Thoracic aorta (tissue), 2 donors: ENCODE results near the gene NUP107. TPM values are rescaled to one million over a fixed set of nuclear protein-coding genes. Genes with fewer than 3 reads are reported as not detected.

Experiments used
- ATAC-seq: fragments of 150-250 bp; one replicate; pipeline ENCODE4 v1.8.0; 2017; ENCODE audit warnings: low read depth; ENCODE audit not compliant: insufficient number of reproducible peaks, low FRiP score
- DNase-seq: peaks from one replicate; pipeline ENCODE4 v3.0.0-alpha.2; 2020; ENCODE audit warnings: low spot score
- H3K27ac ChIP-seq, 2 donors: fragments of 200-600 bp; sonication (generic); 1 replicate in 1 of 2; 2 replicates in 1 of 2; pipeline ENCODE4 v1.5.1; 2016; ENCODE audit warnings: mild to moderate bottlenecking in 2 of 2, moderate library complexity in 2 of 2
- H3K27me3 ChIP-seq: fragments of 200-600 bp; sonication (generic); replicated peaks from 2 replicates; pipeline ENCODE4 v1.6.0; 2016; ENCODE audit warnings: mild to moderate bottlenecking; ENCODE audit not compliant: insufficient read depth
- H3K36me3 ChIP-seq: fragments of 200-600 bp; sonication (generic); one replicate; pipeline ENCODE4 v1.5.1; 2016
- H3K4me1 ChIP-seq, 2 donors: fragments of 200-600 bp; sonication (generic); 1 replicate in 1 of 2; 2 replicates in 1 of 2; pipeline versions ENCODE4 v1.5.1 to v1.6.0; 2016; ENCODE audit warnings: low read depth in 2 of 2, mild to moderate bottlenecking in 1 of 2; ENCODE audit not compliant: control insufficient read depth in 1 of 2
- H3K4me3 ChIP-seq: fragments of 200-600 bp; sonication (generic); 2 replicates; pipeline ENCODE4 v1.5.1; 2016; ENCODE audit warnings: mild to moderate bottlenecking
- H3K9me3 ChIP-seq: fragments of 200-600 bp; sonication (generic); 2 replicates; pipeline ENCODE4 v1.5.1; 2016
- total RNA-seq, 2 donors: library from RNA; depleted of rRNA; stranded (reverse); fragments of >200 nt; gene quantifications; one replicate each; pipeline versions ENCODE4 v1.1.0 to v1.2.3, GENCODE V29; 2016
- TF ChIP-seq, protein P1 (sequence below): fragments of 200-600 bp; sonication (generic); IDR thresholded peaks from one replicate; pipeline ENCODE4 v1.5.1; 2019; ENCODE audit warnings: antibody characterized with exemption

NUP107 gene
- total RNA-seq, 2 donors from 2014 or later = 28.0 to 45.4 TPM

DNA sequence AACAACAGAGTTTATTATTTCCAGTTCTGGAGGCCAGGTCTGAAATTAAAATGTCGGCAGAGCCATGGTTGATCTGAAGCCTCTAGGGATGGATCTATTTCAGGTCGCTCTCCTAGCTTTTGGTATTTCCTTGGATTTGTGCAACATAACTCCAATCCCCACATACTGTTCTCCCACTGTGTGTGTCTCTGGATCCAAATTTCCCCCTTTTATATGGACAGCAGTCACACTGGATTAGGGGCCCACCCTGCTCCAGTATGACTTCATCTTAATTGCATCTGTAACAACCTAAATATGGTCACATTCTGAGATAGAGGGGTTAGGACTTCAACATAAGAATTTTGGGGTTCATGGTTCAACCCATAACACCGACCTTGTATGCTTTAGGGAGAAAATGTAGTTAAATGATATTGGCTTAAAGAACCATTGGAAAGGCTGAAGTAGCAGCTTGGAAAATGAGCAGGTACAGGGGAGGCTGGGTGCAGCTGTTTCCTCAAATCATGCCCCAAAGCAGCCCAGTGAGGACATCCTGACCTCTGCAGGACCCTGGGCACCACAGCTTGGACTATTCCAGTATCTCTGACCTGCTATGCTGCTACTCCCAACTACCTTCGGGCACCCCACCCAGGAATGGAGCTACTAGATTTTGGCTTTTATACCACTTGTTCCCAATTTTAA, 107.3 kb downstream of the NUP107 start:
- H3K9me3 ChIP-seq = no peaks in the 10 kb centered on the region
- no peak for ATAC-seq

DNA sequence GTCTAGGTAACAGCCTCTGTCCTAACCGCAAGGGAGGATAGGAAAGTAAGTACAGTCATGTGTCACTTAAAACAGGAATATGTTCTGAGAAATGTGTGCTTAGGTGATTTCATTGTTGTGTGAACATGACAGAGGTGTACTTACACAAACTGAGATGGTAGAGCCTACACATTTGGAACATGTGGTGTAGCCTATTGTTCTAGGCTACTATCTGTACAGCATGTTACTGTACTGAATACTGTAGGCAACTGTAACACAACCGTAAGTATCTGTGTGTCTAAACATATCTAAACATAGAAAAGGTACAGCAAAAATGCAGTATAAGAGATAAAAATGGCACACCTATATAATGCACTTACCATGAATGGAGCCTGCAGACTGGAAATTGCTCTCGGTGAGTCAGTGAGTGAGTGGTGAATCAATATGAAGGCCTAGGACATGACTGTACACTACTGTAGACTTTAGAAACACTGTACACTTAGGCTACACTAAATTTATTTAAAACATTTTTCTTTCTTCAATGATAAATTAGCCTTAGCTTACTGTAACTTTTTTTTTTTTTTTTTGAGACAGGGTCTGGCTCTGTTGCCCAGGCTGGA, 108.0 kb downstream of the NUP107 start:
- Histone ChIP-seq H3K27ac (no peak overlapping the region), H3K9me3 (no peaks in the 10 kb centered on the region), H3K36me3 (no peaks in the 10 kb centered on the region), H3K27me3 (no peaks in the 10 kb centered on the region), H3K4me1 (no peaks in the 10 kb centered on the region), H3K4me3 (no peak overlapping the region)
- TF ChIP-seq, protein P1, sequence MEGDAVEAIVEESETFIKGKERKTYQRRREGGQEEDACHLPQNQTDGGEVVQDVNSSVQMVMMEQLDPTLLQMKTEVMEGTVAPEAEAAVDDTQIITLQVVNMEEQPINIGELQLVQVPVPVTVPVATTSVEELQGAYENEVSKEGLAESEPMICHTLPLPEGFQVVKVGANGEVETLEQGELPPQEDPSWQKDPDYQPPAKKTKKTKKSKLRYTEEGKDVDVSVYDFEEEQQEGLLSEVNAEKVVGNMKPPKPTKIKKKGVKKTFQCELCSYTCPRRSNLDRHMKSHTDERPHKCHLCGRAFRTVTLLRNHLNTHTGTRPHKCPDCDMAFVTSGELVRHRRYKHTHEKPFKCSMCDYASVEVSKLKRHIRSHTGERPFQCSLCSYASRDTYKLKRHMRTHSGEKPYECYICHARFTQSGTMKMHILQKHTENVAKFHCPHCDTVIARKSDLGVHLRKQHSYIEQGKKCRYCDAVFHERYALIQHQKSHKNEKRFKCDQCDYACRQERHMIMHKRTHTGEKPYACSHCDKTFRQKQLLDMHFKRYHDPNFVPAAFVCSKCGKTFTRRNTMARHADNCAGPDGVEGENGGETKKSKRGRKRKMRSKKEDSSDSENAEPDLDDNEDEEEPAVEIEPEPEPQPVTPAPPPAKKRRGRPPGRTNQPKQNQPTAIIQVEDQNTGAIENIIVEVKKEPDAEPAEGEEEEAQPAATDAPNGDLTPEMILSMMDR = no peak
- DNase-seq (no peak), ATAC-seq (no peak)

More for the DNA sequence above, 107.3 kb downstream of the NUP107 start:
- Histone ChIP-seq H3K36me3 (no peaks in the 10 kb centered on the region), H3K4me1 (no peaks in the 10 kb centered on the region), H3K27me3 (no peaks in the 10 kb centered on the region), H3K27ac (no peak overlapping the region), H3K4me3 (no peak overlapping the region)
- DNase-seq = no peak
- TF ChIP-seq, protein P1 = no peak

Other genes starting within 250 kb of the NUP107 start
- gene RAP1B, start 76.1 kb upstream of the NUP107 start, total RNA-seq = 100 to 1,000 TPM; 120 to 245 TPM
- 10 to 100 TPM in 1 of 2 donors, under 1 TPM in 1; 0.95 to 14.1 TPM for gene SLC35E3, start 59.2 kb downstream of the NUP107 start, total RNA-seq
- 100 to 1,000 TPM in 1 of 2 donors, 10 to 100 TPM in 1; 62.0 to 101 TPM for gene MDM2, start 121.2 kb downstream of the NUP107 start, total RNA-seq
- 10 to 100 TPM; 22.1 to 62.3 TPM for gene CPM, start 246.2 kb downstream of the NUP107 start, total RNA-seq